K562 (cell line): ENCODE results near the gene FAM124B. TPM values are rescaled to one million over a fixed set of nuclear protein-coding genes. Genes with fewer than 3 reads are reported as not detected.

Experiments used
- ATAC-seq: fragments of 200-7000 bp; cut with Tn5 transposase; 3 replicates; pipeline ENCODE4 v1.9.1; 2020; ENCODE audit warnings: moderate library complexity
- BruUV-seq: library from RNA; stranded (reverse); fragments of 400-500 nt; replicated peaks from 2 replicates; lab custom pipeline; 2021; lab: Mats Ljungman, UMichigan
- CTCF ChIA-PET: fragments of 300-600 bp; formaldehyde crosslinking; extraction: SDS; loops from one replicate; lab custom pipeline; 2021; ENCODE audit warnings: low intra/inter-chr PET ratio; lab: Yijun Ruan, JAX
- POLR2A ChIA-PET: fragments of 300-600, 350-650 bp; sonication (Branson Sonifier 250); formaldehyde crosslinking; extraction: SDS; loops from one replicate; lab custom pipeline; 2021; ENCODE audit warnings: antibody characterized with exemption, inconsistent platforms; lab: Yijun Ruan, JAX
- DNase-seq, 4 experiments: peaks; one replicate each; pipeline versions ENCODE4 v3.0.0 to v3.0.0-alpha.2; 2011 to 2018; ENCODE audit warnings: low spot score in 3 of 4, mixed read lengths in 3 of 4; ENCODE audit errors: extremely low read depth in 1 of 4
- FAIRE-seq: peaks from 2 replicates; lab custom pipeline; 2011; peaks lifted over from hg19 to GRCh38; lab: Jason Lieb, UNC
- H2AFZ ChIP-seq: 2 replicates; pipeline ENCODE4 v1.6.0; 2011; ENCODE audit warnings: low read depth, low read length, control low read depth, inconsistent platforms
- H3K27ac ChIP-seq: fragments of 200-600 bp; 3 replicates; pipeline ENCODE4 v1.8.0; 2011; ENCODE audit warnings: low read depth, mild to moderate bottlenecking, control low read depth, inconsistent platforms, low read length, moderate library complexity, mixed read lengths; ENCODE audit errors: extremely low read depth
- H3K27me3 ChIP-seq, 2 experiments: fragments of 300-600 bp in 1 of 2; 2 replicates in 1 of 2; 3 replicates in 1 of 2; pipeline versions ENCODE4 v1.6.0 to v1.8.0; 2011; ENCODE audit warnings: inconsistent platforms in 2 of 2, low read length in 2 of 2, mild to moderate bottlenecking in 1 of 2, mixed read lengths in 1 of 2, moderate library complexity in 1 of 2; ENCODE audit not compliant: control insufficient read depth in 2 of 2, insufficient read depth in 2 of 2
- H3K36me3 ChIP-seq: fragments of 300-600 bp; 3 replicates; pipeline ENCODE4 v1.8.0; 2011; ENCODE audit warnings: mild to moderate bottlenecking, low read length, inconsistent platforms; ENCODE audit not compliant: control insufficient read depth, insufficient read depth
- H3K4me1 ChIP-seq, 2 experiments: fragments of 200-600 bp in 1 of 2; replicated peaks in 1 of 2; 2 replicates in 1 of 2; 3 replicates in 1 of 2; pipeline versions ENCODE4 v1.5.1 to v1.8.0; 2011; ENCODE audit warnings: inconsistent platforms in 2 of 2, low read length in 2 of 2, mild to moderate bottlenecking in 1 of 2, mixed read lengths in 1 of 2, moderate library complexity in 1 of 2; ENCODE audit not compliant: control insufficient read depth in 2 of 2, insufficient read depth in 2 of 2
- H3K4me2 ChIP-seq: 2 replicates; pipeline ENCODE4 v1.6.1; 2011; ENCODE audit warnings: low read length, control low read depth, inconsistent platforms, mixed read lengths; ENCODE audit not compliant: insufficient read depth
- H3K4me3 ChIP-seq: fragments of 200-600 bp; sonication (generic), shearing (Covaris generic); 2 replicates; pipeline ENCODE4 v1.5.1; 2016; ENCODE audit warnings: control low read depth, inconsistent platforms
- H3K79me2 ChIP-seq: fragments of 200-600 bp; 3 replicates; pipeline ENCODE4 v1.8.0; 2011; ENCODE audit warnings: low read length, inconsistent platforms; ENCODE audit not compliant: control insufficient read depth, insufficient read depth
- H3K9ac ChIP-seq, 2 experiments: 2 replicates each; pipeline versions ENCODE4 v1.6.0 to v1.6.1; 2011; ENCODE audit warnings: low read depth in 2 of 2, low read length in 2 of 2, control low read depth in 1 of 2, inconsistent platforms in 1 of 2, mild to moderate bottlenecking in 1 of 2, mixed read lengths in 1 of 2; ENCODE audit not compliant: insufficient read depth in 1 of 2
- H3K9me1 ChIP-seq: one replicate; pipeline ENCODE4 v1.6.0; 2011; ENCODE audit warnings: inconsistent platforms, mild to moderate bottlenecking, low read length, moderate library complexity; ENCODE audit not compliant: control insufficient read depth, insufficient read depth
- H3K9me3 ChIP-seq: replicated peaks from 2 replicates; pipeline ENCODE4 v1.5.1; 2011; ENCODE audit warnings: low read depth, low read length, inconsistent platforms; ENCODE audit not compliant: control insufficient read depth, insufficient read depth
- H4K20me1 ChIP-seq: replicated peaks from 2 replicates; pipeline ENCODE4 v1.6.1; 2011; ENCODE audit warnings: low read length, inconsistent platforms, mixed read lengths; ENCODE audit not compliant: control insufficient read depth, insufficient read depth
- ESRRA ChIP-seq: fragments of 450-650 bp; IDR thresholded peaks from 2 replicates; pipeline ENCODE4 v1.6.1; 2014; ENCODE audit warnings: low read depth, mild to moderate bottlenecking, moderate library complexity, borderline replicate concordance
- EZH2 ChIP-seq: IDR thresholded peaks from 2 replicates; pipeline ENCODE4 v1.6.1; 2012; ENCODE audit warnings: low read depth, mild to moderate bottlenecking, inconsistent platforms, low read length, borderline replicate concordance
- FOXK1 ChIP-seq: sonication (generic); formaldehyde crosslinking; IDR thresholded peaks from 2 replicates; pipeline ENCODE4 v1.8.0; 2022; ENCODE audit warnings: missing genetic modification reagents, mild to moderate bottlenecking, borderline replicate concordance
- SFPQ ChIP-seq: fragments of 200-400 bp; formaldehyde crosslinking; IDR thresholded peaks from 2 replicates; pipeline ENCODE4 v1.6.1; 2017; ENCODE audit warnings: mild to moderate bottlenecking, low read depth, low read length, moderate library complexity
- SRSF9 ChIP-seq: fragments of 200-400 bp; formaldehyde crosslinking; IDR thresholded peaks from 2 replicates; pipeline ENCODE4 v1.6.1; 2017; ENCODE audit warnings: low read depth, low read length, borderline replicate concordance
- THRA ChIP-seq: fragments of 450-650 bp; IDR thresholded peaks from 2 replicates; pipeline ENCODE4 v1.6.1; 2017; ENCODE audit warnings: mild to moderate bottlenecking, moderate library complexity
- WGBS: fragments of 100-300 bp; shearing (Covaris generic); methylation state at CpG from one replicate; pipeline ENCODE4 v1.1.6; 2016; ENCODE audit warnings: low coverage, mixed read lengths; ENCODE audit not compliant: insufficient coverage; ENCODE audit errors: missing lambda C conversion rate; 5-methylcytosine and 5-hydroxymethylcytosine counted together
- in situ Hi-C: fragments of 300-500 bp; cut with MboI; formaldehyde crosslinking; loops from 4 replicates; pipeline ENCODE4 v1.15.0; 2018; ENCODE audit warnings: inconsistent platforms, mixed read lengths
- intact Hi-C: fragments of 100-400 bp; cut with micrococcal nuclease; formaldehyde crosslinking; loops from 2 replicates; pipeline ENCODE4 v1.14.2; 2022
- polyA plus RNA-seq, 8 experiments: library from polyadenylated mRNA; depleted of rRNA in 4 of 8; stranded (reverse) in 5 of 8; unstranded in 3 of 8; fragments of >200 nt; fragmentation: Nextera tagmentation in 2 of 8; fragmentation: Illumina TruSeq in 1 of 8; extraction: Ambion mirVana in 2 of 8; extraction: Trizol in 1 of 8; gene quantifications; 2 replicates each; pipeline versions ENCODE4 v1.2.1 to v1.2.3, GENCODE V29; 2011 to 2014; ENCODE audit warnings: inconsistent platforms in 1 of 8, missing spikeins in 1 of 8
- total RNA-seq, 7 experiments: library from RNA; depleted of rRNA in 6 of 7; stranded (reverse); fragments of >200 nt in 6 of 7; fragmentation: Illumina TruSeq in 2 of 7; extraction: Trizol in 2 of 7; gene quantifications; 2 replicates each; pipeline versions ENCODE4 v1.2.1 to v1.2.3, GENCODE V29; 2011 to 2021; ENCODE audit warnings: low replicate concordance in 1 of 7
- TF ChIP-seq, protein P1 (sequence below): sonication (generic); formaldehyde crosslinking; IDR thresholded peaks from 2 replicates; pipeline ENCODE4 v1.8.0; 2022; ENCODE audit warnings: mild to moderate bottlenecking, missing genetic modification reagents, borderline replicate concordance
- TF ChIP-seq, protein P2 (sequence below): fragments of 450-650 bp; IDR thresholded peaks from 2 replicates; pipeline ENCODE4 v1.6.1; 2016; ENCODE audit warnings: antibody characterized with exemption
- TF ChIP-seq, protein P3 (sequence below): fragments of 450-650 bp; IDR thresholded peaks from 2 replicates; pipeline ENCODE4 v1.6.1; 2017; ENCODE audit warnings: antibody characterized with exemption

FAM124B gene
- total and polyA plus RNA-seq, 9 of the 15 experiments (the other 6 are each of a cell fraction or from before 2014, with no cell fraction given) = 6.2 to 21.4 (median 9.3) TPM

DNA sequence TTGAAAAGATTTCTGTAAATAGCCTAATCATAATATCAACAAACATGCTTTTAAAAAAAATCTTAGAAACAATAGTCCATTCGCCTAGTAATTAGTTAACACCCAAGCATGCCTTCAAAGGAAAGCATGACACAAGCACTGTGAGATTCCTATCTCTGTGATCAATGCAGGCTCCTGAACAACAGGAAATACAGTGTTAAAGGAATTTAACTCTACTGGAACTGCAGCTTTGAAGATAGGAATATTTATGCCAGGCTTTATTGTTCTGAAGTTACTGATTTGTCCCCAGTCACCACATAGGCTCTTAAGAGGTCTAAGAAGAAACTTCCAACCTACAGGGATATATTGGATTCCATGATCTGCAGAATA is 15.4 kb upstream of the FAM124B start (continued):
- no peak for TF ChIP-seq THRA
- TF ChIP-seq FOXK1 (CRISPR knock-in tag) = no peak

GRCh38 chr2:224416656-224417360 is 14.9 kb upstream of the FAM124B start:
- H3K9ac ChIP-seq = no peak overlapping the region
- ChIA-PET CTCF (no interaction called here), POLR2A (interaction anchor here (0.7 kb wide), 1 partner anchor 14 kb away, joined by 3 read pairs; no protein-coding TSS in a partner anchor)
- H2AFZ ChIP-seq = no peak overlapping the region
- H3K9me1 ChIP-seq = no peaks in the 10 kb centered on the region
- ATAC-seq (no peak), DNase-seq (no peak), FAIRE-seq (no peak)
- WGBS = 33% methylated on average over 4 of the region's 5 CpGs
- H4K20me1 ChIP-seq = no peaks in the 10 kb centered on the region
- no peak overlapping the region for H3K27ac ChIP-seq
- H3K27me3 ChIP-seq = no peaks in the 10 kb centered on the region
- intact Hi-C loops (no loop called here), in situ Hi-C loops (no loop called here)
- no peak overlapping the region for H3K4me3 ChIP-seq
- H3K36me3 ChIP-seq = no peaks in the 10 kb centered on the region
- H3K4me1 ChIP-seq = no peaks in the 10 kb centered on the region
- H3K79me2 ChIP-seq = no peaks in the 10 kb centered on the region
- no TSS peak for BruUV-seq
- no peak overlapping the region for H3K4me2 ChIP-seq
- H3K9me3 ChIP-seq = no peaks in the 10 kb centered on the region
- TF ChIP-seq, protein P1, sequence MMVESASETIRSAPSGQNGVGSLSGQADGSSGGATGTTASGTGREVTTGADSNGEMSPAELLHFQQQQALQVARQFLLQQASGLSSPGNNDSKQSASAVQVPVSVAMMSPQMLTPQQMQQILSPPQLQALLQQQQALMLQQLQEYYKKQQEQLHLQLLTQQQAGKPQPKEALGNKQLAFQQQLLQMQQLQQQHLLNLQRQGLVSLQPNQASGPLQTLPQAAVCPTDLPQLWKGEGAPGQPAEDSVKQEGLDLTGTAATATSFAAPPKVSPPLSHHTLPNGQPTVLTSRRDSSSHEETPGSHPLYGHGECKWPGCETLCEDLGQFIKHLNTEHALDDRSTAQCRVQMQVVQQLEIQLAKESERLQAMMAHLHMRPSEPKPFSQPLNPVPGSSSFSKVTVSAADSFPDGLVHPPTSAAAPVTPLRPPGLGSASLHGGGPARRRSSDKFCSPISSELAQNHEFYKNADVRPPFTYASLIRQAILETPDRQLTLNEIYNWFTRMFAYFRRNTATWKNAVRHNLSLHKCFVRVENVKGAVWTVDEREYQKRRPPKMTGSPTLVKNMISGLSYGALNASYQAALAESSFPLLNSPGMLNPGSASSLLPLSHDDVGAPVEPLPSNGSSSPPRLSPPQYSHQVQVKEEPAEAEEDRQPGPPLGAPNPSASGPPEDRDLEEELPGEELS (CRISPR knock-in tag) = no peak
- TF ChIP-seq EZH2 (no peak), ESRRA (no peak), SFPQ (no peak), SRSF9 (no peak)
- TF ChIP-seq, protein P2, sequence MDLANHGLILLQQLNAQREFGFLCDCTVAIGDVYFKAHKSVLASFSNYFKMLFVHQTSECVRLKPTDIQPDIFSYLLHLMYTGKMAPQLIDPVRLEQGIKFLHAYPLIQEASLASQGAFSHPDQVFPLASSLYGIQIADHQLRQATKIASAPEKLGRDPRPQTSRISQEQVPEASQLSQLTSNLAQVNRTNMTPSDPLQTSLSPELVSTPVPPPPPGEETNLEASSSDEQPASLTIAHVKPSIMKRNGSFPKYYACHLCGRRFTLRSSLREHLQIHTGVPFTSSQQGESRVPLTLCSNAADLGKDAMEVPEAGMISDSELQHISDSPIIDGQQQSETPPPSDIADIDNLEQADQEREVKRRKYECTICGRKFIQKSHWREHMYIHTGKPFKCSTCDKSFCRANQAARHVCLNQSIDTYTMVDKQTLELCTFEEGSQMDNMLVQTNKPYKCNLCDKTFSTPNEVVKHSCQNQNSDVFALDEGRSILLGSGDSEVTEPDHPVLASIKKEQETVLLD = no peak
- TF ChIP-seq, protein P3, sequence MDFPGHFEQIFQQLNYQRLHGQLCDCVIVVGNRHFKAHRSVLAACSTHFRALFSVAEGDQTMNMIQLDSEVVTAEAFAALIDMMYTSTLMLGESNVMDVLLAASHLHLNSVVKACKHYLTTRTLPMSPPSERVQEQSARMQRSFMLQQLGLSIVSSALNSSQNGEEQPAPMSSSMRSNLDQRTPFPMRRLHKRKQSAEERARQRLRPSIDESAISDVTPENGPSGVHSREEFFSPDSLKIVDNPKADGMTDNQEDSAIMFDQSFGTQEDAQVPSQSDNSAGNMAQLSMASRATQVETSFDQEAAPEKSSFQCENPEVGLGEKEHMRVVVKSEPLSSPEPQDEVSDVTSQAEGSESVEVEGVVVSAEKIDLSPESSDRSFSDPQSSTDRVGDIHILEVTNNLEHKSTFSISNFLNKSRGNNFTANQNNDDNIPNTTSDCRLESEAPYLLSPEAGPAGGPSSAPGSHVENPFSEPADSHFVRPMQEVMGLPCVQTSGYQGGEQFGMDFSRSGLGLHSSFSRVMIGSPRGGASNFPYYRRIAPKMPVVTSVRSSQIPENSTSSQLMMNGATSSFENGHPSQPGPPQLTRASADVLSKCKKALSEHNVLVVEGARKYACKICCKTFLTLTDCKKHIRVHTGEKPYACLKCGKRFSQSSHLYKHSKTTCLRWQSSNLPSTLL = no peak
